NT2/D1 (cell line): Measurements from ENCODE around the gene RPL38.

Experiments used
- DNase-seq: peaks from one replicate; pipeline ENCODE4 v3.0.0-alpha.2; 2011; ENCODE audit warnings: low read depth, low spot score
- H3K27me3 ChIP-seq: 2 replicates; pipeline ENCODE4 v1.6.0; 2011; ENCODE audit warnings: mild to moderate bottlenecking; ENCODE audit not compliant: insufficient read length, insufficient read depth
- H3K36me3 ChIP-seq: 2 replicates; pipeline ENCODE4 v1.6.1; 2011; ENCODE audit warnings: mild to moderate bottlenecking, low read length, mixed read lengths; ENCODE audit not compliant: insufficient read depth, insufficient read length
- H3K4me1 ChIP-seq: 2 replicates; pipeline ENCODE4 v1.5.1; 2011; ENCODE audit not compliant: insufficient read depth, insufficient read length
- H3K4me3 ChIP-seq: 2 replicates; pipeline ENCODE4 v1.5.1; 2011; ENCODE audit warnings: low read depth; ENCODE audit not compliant: insufficient read length
- H3K9ac ChIP-seq: 2 replicates; pipeline ENCODE4 v1.6.0; 2011; ENCODE audit warnings: low read depth; ENCODE audit not compliant: insufficient read length
- H3K9me3 ChIP-seq: 2 replicates; pipeline ENCODE4 v1.5.1; 2011; ENCODE audit warnings: mild to moderate bottlenecking, low read length; ENCODE audit not compliant: insufficient read depth
- SUZ12 ChIP-seq: IDR thresholded peaks from 2 replicates; pipeline ENCODE4 v1.6.1; 2011; ENCODE audit not compliant: insufficient read length, insufficient read depth; ENCODE audit errors: extremely low read depth
- YY1 ChIP-seq: IDR thresholded peaks from 2 replicates; pipeline ENCODE4 v1.6.1; 2011; ENCODE audit not compliant: insufficient read length, insufficient read depth
- ZNF274 ChIP-seq: IDR thresholded peaks from 2 replicates; pipeline ENCODE4 v1.6.1; 2011; ENCODE audit warnings: mild to moderate bottlenecking, low read depth, low read length

Gene RPL38

DNA sequence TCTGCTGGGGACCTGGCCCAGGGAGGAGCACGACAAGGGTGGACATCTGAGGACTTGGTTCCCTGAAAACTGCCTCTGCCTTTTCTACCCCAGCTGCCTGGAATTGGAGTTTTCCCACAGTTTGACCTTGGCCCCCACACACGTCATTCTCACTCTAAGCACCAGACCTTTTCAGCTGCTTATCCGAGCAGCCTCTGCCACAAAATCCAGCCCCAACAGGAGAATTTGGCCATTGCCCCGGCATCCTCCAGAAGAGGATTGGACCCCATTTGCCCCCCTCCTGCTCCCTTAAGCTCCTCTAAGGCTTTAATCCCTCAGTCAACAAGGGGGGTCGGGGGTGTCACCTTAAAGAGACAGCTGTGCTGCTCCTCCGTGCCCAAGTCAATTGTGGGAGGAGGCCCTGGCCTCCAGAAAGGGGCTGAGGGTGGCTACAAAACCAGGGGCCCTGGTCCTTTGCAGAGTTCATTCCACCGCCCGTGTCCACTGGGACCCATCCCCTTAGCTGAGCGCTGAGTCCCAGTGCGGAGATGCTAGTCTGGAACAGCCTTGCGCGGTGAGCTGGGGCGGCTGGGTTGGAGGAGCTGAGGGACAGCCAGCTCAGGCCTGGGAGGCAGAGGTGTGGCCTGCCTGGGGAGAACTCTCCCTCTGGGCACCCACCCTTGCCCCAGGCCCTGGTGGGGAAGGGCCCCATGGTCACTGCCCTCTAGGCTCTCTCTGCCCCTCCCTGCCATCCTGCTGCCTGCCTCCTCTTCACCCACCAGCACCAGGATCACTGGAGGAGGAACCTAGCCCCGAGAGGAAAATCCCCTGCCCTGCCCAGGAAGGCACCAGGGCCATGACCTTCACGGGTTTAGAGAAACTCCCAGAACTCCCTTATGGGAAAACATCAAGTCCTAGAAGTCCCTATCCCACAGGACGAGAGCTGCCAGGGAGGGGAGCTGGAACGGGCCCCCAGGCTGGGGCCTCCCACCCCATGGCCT, 28.7 kb downstream of the RPL38 start:
- no peak overlapping the region for H3K9ac ChIP-seq
- H3K4me1 ChIP-seq: peaks cover 22% of the 10 kb centered on the region
- H3K36me3 ChIP-seq: peaks cover 3% of the 10 kb centered on the region
- no peaks in the 10 kb centered on the region for H3K27me3 ChIP-seq
- DNase-seq: no peak
- H3K4me3 ChIP-seq: no peak overlapping the region
- H3K9me3 ChIP-seq: no peaks in the 10 kb centered on the region
- TF ChIP-seq SUZ12 (no peak), ZNF274 (no peak), YY1 (no peak)

DNA sequence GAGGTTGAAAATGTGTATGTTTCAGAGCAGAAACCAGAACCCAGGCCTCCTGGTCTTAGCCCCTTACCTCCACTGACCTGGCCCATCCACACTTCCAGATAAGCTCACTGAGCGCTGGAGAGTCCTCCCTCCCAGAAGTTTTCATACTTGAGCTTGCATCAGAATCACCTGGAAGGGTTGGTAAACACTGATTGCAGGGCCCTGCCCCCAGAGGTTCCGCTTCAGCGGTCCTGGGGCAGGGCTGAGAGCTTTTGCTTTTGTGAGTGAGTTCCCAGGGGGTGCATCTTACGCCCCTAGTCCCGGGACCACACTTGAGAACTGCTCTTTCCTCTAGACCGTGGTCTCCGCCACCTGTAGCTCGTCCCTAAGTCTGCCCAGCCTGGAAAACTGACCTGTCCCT, 30.5 kb downstream of the RPL38 start:
- no peaks in the 10 kb centered on the region for H3K27me3 ChIP-seq

DNA sequence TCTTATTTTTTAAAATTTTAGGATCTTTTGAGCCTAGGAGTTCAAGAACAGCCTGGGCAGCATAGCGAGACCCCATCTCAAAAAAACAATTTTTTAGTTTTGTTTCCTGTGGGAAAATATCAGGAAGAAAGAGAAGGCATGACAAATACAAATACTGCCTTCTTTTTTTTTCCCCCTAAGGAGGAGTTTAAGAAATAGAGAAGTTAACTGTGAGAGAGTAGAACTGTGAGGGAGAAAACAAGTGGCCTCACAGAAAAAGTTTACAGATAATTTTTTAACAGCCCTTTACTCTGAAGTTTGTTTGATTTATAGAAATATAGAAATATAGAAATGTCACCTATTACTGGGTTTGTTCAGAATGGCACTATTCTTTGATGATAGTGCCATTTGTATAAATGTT, 31.0 kb downstream of the RPL38 start:
- Histone ChIP-seq H3K4me1 (peaks cover 26% of the 10 kb centered on the region), H3K9me3 (no peaks in the 10 kb centered on the region), H3K4me3 (no peak overlapping the region), H3K9ac (no peak overlapping the region), H3K36me3 (no peaks in the 10 kb centered on the region), H3K27me3 (no peaks in the 10 kb centered on the region)
- TF ChIP-seq SUZ12 (no peak), ZNF274 (no peak), YY1 (no peak)
- no peak for DNase-seq

More for the DNA sequence above, 30.5 kb downstream of the RPL38 start:
- no peaks in the 10 kb centered on the region for H3K9me3 ChIP-seq
- H3K4me3 ChIP-seq: no peak overlapping the region
- H3K4me1 ChIP-seq: peaks cover 23% of the 10 kb centered on the region
- no peak overlapping the region for H3K9ac ChIP-seq
- no peak for DNase-seq
- TF ChIP-seq ZNF274 (no peak), SUZ12 (no peak), YY1 (no peak)
- peaks cover 2% of the 10 kb centered on the region for H3K36me3 ChIP-seq

DNA sequence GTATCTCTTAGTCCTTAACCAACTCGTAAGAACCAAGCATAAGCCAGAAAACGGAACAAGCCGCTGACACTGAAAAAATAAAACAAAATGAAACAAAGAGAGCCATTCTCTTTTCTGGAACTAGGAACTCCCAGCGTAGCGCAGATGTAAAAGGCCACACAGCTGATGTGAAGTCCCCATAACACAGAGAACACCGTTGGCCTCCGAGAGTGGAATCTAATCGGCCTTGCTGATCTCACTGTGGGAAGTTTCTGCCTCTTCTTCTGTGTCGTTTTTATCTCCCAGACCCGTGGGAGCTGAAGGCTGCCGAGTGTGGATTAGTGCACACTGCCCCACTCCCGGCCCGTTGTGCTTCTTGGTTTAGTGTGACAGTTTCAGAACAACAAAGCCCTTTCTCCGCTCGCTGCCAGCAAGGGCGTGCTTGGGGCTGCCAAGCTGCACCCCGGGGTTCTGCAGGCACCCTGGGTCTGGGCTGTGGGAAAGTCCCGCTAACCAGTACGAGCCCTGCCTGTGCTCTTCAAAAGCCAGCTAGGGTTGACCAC, 31.6 kb downstream of the RPL38 start:
- H3K36me3 ChIP-seq: no peaks in the 10 kb centered on the region
- H3K27me3 ChIP-seq: no peaks in the 10 kb centered on the region
- DNase-seq: no peak
- H3K4me3 ChIP-seq: no peak overlapping the region
- no peak overlapping the region for H3K9ac ChIP-seq
- H3K4me1 ChIP-seq: peaks cover 28% of the 10 kb centered on the region
- TF ChIP-seq ZNF274: no peak
- no peak for TF ChIP-seq SUZ12
- no peak for TF ChIP-seq YY1
- H3K9me3 ChIP-seq: no peaks in the 10 kb centered on the region

DNA sequence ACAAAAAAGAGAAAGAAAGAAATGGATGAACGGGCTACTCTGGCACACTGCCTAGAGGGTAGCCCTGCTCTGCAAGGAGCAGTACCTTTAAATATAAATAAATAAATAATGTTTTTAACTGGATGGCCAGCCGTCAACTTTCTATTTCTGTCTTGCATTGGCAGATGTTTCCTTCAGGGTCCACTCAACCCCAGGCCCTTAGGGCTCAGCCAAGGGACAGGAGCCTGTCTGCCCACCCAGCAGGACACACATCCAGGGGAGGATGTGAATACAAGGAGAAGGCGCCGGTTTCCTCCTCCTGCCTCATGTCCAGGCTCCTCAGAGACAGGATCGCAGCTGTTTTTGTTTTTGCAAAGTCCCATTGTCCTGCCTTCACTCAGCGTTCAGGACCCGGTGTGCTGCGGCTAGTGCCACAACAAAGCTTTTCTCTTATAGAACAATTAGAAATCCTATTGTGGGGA, 32.5 kb downstream of the RPL38 start:
- no peak overlapping the region for H3K4me3 ChIP-seq
- no peaks in the 10 kb centered on the region for H3K36me3 ChIP-seq
- no peak overlapping the region for H3K9ac ChIP-seq
- TF ChIP-seq ZNF274: no peak
- TF ChIP-seq SUZ12: no peak
- no peak for TF ChIP-seq YY1
- H3K9me3 ChIP-seq: no peaks in the 10 kb centered on the region
- DNase-seq: no peak
- H3K4me1 ChIP-seq: peaks cover 28% of the 10 kb centered on the region
- no peaks in the 10 kb centered on the region for H3K27me3 ChIP-seq

DNA sequence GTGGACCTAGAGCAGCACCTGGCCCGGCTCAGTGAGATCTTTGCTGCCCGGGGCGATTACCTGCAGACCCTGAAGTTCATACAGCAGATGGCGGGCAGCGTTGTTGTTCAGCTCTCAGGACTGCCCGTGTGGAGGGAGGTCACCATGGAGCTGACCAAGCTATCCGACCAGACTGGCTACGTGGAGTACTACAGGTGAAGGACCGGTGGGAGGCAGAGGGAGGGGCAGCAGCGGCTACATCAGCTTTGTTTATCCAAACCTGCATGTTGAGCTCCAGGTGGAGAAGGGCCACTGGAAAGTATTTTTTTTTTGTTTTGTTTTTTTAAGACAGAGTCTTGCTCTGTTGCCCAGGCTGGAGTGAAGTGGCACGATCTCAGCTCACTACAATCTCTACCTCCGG, 33.8 kb downstream of the RPL38 start:
- H3K27me3 ChIP-seq: peaks cover 2% of the 10 kb centered on the region
- DNase-seq: no peak
- H3K4me3 ChIP-seq: no peak overlapping the region
- no peaks in the 10 kb centered on the region for H3K36me3 ChIP-seq
- no peak overlapping the region for H3K9ac ChIP-seq
- H3K4me1 ChIP-seq: peaks cover 24% of the 10 kb centered on the region
- TF ChIP-seq ZNF274: no peak
- TF ChIP-seq YY1: no peak
- no peak for TF ChIP-seq SUZ12
- no peaks in the 10 kb centered on the region for H3K9me3 ChIP-seq

DNA sequence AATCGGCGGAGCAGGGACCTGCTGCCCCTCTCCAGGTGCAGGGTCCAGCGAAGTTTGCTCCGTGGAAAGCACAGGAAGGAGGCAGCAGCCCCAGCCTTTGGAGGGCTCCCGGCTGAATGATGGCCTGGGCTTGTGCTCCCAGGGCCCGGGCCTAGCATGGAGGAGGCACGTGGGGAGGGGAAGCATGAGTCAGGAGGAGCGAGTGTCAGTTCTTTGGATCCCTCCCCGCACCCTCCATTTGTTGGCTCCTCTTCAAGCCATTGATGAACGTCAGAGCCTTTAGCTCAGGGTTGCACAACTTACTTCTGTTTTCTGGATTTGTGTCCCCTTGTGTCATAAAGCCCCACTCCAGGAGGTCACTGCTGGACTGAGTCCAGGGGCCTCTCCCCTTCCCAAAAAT, 35.7 kb downstream of the RPL38 start:
- no peak for TF ChIP-seq YY1
- no peak for TF ChIP-seq SUZ12
- no peak for TF ChIP-seq ZNF274
- H3K36me3 ChIP-seq: no peaks in the 10 kb centered on the region
- peaks cover 16% of the 10 kb centered on the region for H3K4me1 ChIP-seq
- H3K9me3 ChIP-seq: no peaks in the 10 kb centered on the region
- no peak overlapping the region for H3K4me3 ChIP-seq
- DNase-seq: no peak
- H3K27me3 ChIP-seq: peaks cover 7% of the 10 kb centered on the region
- H3K9ac ChIP-seq: no peak overlapping the region
